GM23338 (cell line): ENCODE data around the gene UNKL.

Experiments used
- CREB1 ChIP-seq: fragments of 250-450 bp; sonication (Bioruptor Pico); IDR thresholded peaks from 2 replicates; pipeline ENCODE4 v1.5.0; 2020; ENCODE audit warnings: low read depth, mild to moderate bottlenecking, moderate library complexity
- CTCF ChIP-seq, 2 experiments: fragments of 200-600 bp in 1 of 2; sonication (generic) in 1 of 2; conservative IDR thresholded peaks; 2 replicates each; pipeline versions ENCODE4 v1.5.1 to v1.6.1; 2016 to 2017; ENCODE audit warnings: antibody characterized with exemption in 2 of 2, low read depth in 2 of 2, mild to moderate bottlenecking in 2 of 2, moderate library complexity in 1 of 2
- ETS1 ChIP-seq: IDR thresholded peaks from 2 replicates; pipeline ENCODE4 v1.6.1; 2016; ENCODE audit warnings: antibody characterized with exemption
- EZH2 ChIP-seq: fragments of 200-600 bp; sonication (generic); IDR thresholded peaks from one replicate; pipeline ENCODE4 v1.8.0; 2017; ENCODE audit warnings: antibody characterized with exemption, mild to moderate bottlenecking, low read depth; ENCODE audit not compliant: unreplicated experiment
- POLR2AphosphoS5 ChIP-seq: IDR thresholded peaks from 2 replicates; pipeline ENCODE4 v1.6.1; 2016; ENCODE audit warnings: antibody characterized with exemption, low read depth
- TF ChIP-seq, protein P1 (sequence below): IDR thresholded peaks from one replicate; pipeline ENCODE4 v1.6.1; 2018; ENCODE audit warnings: antibody characterized with exemption; ENCODE audit not compliant: unreplicated experiment

GRCh38 chr16:1414532-1415260 lies at the start of gene UNKL:
- TF ChIP-seq CTCF (conservative IDR thresholded peaks at IDR 0.05; ENCODE audit: low read depth in 2 of 2) (no peak), EZH2 (no peak), POLR2AphosphoS5 (peak; percentile 40; the same call in 1 of the 2 replicates), ETS1 (no peak), CREB1 (CRISPR knock-in tag) (no peak)
- TF ChIP-seq, protein P1, sequence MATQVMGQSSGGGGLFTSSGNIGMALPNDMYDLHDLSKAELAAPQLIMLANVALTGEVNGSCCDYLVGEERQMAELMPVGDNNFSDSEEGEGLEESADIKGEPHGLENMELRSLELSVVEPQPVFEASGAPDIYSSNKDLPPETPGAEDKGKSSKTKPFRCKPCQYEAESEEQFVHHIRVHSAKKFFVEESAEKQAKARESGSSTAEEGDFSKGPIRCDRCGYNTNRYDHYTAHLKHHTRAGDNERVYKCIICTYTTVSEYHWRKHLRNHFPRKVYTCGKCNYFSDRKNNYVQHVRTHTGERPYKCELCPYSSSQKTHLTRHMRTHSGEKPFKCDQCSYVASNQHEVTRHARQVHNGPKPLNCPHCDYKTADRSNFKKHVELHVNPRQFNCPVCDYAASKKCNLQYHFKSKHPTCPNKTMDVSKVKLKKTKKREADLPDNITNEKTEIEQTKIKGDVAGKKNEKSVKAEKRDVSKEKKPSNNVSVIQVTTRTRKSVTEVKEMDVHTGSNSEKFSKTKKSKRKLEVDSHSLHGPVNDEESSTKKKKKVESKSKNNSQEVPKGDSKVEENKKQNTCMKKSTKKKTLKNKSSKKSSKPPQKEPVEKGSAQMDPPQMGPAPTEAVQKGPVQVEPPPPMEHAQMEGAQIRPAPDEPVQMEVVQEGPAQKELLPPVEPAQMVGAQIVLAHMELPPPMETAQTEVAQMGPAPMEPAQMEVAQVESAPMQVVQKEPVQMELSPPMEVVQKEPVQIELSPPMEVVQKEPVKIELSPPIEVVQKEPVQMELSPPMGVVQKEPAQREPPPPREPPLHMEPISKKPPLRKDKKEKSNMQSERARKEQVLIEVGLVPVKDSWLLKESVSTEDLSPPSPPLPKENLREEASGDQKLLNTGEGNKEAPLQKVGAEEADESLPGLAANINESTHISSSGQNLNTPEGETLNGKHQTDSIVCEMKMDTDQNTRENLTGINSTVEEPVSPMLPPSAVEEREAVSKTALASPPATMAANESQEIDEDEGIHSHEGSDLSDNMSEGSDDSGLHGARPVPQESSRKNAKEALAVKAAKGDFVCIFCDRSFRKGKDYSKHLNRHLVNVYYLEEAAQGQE = no peak
